ENCODE data around the gene CAPRIN1.
"Not testable (repeated sequence)": the region's sequence is repeated elsewhere in the genome, so short reads cannot be mapped to it uniquely, and the experiment has no call there.

The CAPRIN1 gene

GRCh38 chr11:34052036-34052607, 591 bp downstream of the CAPRIN1 start:
- FAIRE-seq = no peak

GRCh38 chr11:34052608-34053160, 1.2 kb downstream of the CAPRIN1 start:
- no peak for FAIRE-seq

GRCh38 chr11:34053161-34053686, 1.7 kb downstream of the CAPRIN1 start:
- no peak for FAIRE-seq

- not testable (repeated sequence) for FAIRE-seq
Observed at GRCh38 chr11:34054351-34054750, 2.8 kb downstream of the CAPRIN1 start.

- no peak for FAIRE-seq
Observed at GRCh38 chr11:34055218-34056000, 3.9 kb downstream of the CAPRIN1 start.

- no peak for FAIRE-seq
Observed at GRCh38 chr11:34056672-34057071, 5.1 kb downstream of the CAPRIN1 start.

- FAIRE-seq = no peak
Observed at GRCh38 chr11:34063061-34063795, 11.7 kb downstream of the CAPRIN1 start.

- FAIRE-seq = no peak
Observed at GRCh38 chr11:34064291-34064690, 12.8 kb downstream of the CAPRIN1 start.

GRCh38 chr11:34065505-34066203, 14.1 kb downstream of the CAPRIN1 start:
- no peak for FAIRE-seq

GRCh38 chr11:34066766-34067165, 15.2 kb downstream of the CAPRIN1 start:
- FAIRE-seq = not testable (repeated sequence)

GRCh38 chr11:34067383-34068065, 16.0 kb downstream of the CAPRIN1 start:
- no peak for FAIRE-seq

- FAIRE-seq = peak; percentile 84
Observed at GRCh38 chr11:34068111-34068510, 16.6 kb downstream of the CAPRIN1 start.

GRCh38 chr11:34071306-34071705, 19.8 kb downstream of the CAPRIN1 start:
- peak; percentile 38 for FAIRE-seq

GRCh38 chr11:34072041-34072440, 20.5 kb downstream of the CAPRIN1 start:
- FAIRE-seq = no peak

- FAIRE-seq = no peak
Observed at GRCh38 chr11:34072832-34073231, 21.3 kb downstream of the CAPRIN1 start.

- FAIRE-seq = no peak
Observed at GRCh38 chr11:34074391-34074790, 22.9 kb downstream of the CAPRIN1 start.

- FAIRE-seq = no peak
Observed at GRCh38 chr11:34075178-34075820, 23.8 kb downstream of the CAPRIN1 start.

- FAIRE-seq = no peak
Observed at GRCh38 chr11:34080609-34081008, 29.1 kb downstream of the CAPRIN1 start.

- FAIRE-seq = no peak
Observed at GRCh38 chr11:34084637-34085036, 33.1 kb downstream of the CAPRIN1 start.

- FAIRE-seq = peak; percentile 90
Observed at GRCh38 chr11:34086554-34087283, 35.2 kb downstream of the CAPRIN1 start.

GRCh38 chr11:34091825-34092224, 40.3 kb downstream of the CAPRIN1 start:
- FAIRE-seq = peak; percentile 38

Measured in islet of Langerhans (tissue), 1 donor.